Renal cortical epithelial cell (primary cell): Measurements from ENCODE around the gene NUP210. TPM values are rescaled to one million over a fixed set of nuclear protein-coding genes. Genes with fewer than 3 reads are reported as not detected.

Source experiments
- DNase-seq: peaks from one replicate; pipeline ENCODE4 v3.0.0-alpha.2; 2011; ENCODE audit warnings: low read depth
- total RNA-seq: library from RNA; depleted of rRNA; stranded (reverse); fragments of >200 nt; gene quantifications from 2 replicates; pipeline ENCODE4 v1.2.3, GENCODE V29; 2014

The NUP210 gene
- total RNA-seq, 1 donor from 2014 or later = 3.6 TPM

DNA sequence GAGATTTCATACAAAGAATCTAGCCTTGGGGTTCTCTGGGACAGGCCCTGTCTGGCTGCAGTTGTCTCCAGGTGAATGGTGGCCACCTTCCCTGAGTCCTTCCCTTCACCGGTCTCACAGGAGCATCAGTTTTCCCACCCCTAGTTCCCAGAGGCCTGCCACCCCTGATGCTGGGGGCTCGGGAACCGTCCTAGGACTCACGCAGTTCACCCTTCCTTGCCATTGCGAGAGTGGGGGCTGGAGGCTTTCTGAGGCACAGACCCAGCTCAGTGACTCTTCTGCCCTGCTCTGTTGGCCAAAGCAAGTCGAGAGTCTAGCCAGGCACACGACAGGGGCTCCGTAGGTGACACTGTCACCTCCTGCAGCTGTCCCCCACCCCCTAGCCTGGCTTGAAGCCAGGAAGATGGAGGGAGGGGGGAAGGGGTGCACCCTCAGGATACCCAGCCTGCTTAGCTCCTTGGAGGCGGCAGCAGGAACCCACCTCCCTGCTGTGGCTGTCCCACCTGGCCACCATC is 130.3 kb downstream of the NUP210 start:
- DNase-seq = no peak

DNA sequence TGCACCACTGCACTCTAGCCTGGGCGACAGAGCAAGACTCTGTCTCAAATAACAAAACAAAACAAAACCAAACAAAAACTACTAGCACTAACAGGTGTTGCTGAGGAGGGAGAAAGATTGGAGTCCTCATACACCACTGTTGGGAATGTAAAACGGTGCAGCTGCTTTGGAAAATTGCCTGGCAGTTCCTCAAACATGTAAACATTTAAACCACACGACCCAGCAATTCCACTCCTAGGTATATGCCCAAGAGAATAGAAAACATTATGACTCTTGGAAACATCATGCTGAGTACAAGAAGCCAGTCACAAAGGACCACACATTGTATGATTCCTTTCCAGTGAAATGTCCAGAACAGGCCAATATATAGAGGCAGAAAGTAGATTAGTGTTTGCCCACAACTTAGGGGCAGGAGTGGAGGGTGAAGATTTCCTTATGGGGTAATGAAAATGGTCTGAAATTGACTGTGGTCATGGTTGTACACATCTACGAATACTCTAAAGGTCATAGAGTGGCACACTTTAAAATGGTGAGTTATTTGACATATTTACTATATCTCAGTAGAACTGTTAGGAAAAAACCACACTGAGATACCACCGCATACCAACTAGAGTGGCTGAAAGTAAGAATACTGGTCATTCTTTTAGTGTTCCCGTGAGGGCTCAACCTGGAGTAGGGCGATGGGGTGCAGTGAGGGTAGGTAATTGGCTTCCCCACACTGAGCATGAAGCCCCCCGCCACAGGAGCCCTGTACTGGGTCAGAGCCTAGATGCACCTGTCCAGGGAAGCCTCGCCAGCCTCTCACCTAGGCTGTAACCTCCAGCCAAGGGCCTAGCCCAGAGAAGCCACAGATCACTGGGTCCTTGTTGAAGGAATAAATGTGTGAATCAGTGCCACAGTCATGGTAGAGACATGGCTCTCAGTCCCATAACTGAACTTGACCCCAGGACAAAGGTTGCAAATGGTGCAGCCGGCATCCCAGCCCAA is 131.1 kb downstream of the NUP210 start:
- DNase-seq = no peak

DNA sequence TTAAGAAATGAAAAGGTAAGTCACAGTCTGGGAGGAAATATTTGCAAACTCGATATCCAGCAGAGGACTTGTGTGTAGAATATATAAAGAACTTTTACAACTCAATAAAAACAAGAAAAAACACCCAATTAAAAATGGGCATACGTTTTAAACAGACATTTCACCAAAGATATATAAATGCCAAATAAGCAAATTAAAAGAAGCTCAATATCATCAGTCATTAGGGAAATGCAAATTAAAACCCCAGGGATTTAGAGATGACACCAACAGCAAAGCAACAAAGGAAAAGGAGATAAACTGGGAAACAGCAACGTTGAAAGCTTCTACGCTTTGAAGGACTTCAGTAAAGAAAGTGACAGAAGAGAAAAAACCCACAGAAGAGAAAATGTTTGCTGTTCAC is 132.3 kb downstream of the NUP210 start:
- DNase-seq = no peak

DNA sequence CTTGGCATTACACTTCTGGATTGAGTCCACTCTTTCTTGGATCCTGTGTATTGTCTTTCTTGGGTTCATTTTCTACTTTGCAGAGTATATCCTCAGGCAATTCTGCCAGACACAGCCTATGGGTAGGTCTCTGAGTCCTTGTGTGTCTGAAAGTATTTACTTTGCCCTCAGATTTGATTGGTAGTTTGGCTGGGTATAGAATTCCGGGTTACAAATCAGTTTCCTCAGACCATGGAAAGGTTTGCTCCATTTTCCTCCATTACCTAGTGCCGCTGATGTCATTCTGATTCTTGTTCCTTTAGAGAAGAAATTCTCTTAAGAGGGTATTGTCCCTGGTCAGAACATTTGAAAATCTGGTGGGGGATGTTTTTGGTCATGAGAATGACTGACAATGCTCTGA is 133.2 kb downstream of the NUP210 start:
- no peak for DNase-seq

DNA sequence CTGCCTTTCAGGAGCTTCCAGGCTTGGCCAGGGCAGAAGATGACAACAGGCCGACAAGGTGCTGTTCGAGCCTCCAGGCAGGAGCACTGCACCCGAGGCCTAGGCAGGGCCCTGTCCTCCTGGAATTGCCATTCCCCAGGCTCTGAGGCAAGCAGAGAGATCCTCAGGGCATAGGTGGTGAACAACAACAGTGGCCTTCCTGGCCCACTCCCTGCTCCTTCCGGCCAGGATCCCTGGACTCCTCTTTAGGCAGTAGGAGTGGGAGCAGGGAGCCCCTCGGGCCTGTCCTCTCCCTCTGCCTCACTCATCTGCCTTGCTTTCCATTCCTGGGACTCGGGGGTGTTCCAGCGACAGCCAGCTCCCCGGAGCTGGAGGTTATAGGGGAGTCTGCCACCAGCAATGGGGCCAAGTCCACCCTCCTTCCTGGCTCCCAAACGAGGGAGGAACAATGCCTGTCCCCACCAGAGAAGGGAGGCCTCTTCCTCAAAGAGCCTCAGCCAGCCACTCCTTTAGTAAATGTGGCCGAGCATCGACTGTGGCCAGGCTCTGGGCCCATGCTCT is 135.0 kb downstream of the NUP210 start:
- DNase-seq = no peak

DNA sequence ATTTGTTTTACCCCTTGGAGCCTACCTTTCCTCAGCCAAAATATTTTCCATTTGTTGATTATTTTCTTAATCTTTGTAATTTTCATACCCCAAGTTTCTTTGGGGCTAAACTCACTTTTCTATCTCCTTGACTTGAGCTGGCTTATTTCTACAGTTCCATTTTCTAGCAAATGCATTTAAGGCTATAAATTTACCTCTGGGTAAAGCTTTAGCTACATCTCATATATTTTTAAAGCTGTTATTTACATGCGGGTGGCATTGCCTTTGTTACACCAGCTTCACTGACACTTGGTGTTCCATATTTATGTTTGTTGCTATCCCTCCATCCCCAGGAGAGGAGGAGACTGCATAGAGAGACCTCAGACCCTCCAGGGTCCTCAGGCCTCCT is 136.3 kb downstream of the NUP210 start:
- no peak for DNase-seq

DNA sequence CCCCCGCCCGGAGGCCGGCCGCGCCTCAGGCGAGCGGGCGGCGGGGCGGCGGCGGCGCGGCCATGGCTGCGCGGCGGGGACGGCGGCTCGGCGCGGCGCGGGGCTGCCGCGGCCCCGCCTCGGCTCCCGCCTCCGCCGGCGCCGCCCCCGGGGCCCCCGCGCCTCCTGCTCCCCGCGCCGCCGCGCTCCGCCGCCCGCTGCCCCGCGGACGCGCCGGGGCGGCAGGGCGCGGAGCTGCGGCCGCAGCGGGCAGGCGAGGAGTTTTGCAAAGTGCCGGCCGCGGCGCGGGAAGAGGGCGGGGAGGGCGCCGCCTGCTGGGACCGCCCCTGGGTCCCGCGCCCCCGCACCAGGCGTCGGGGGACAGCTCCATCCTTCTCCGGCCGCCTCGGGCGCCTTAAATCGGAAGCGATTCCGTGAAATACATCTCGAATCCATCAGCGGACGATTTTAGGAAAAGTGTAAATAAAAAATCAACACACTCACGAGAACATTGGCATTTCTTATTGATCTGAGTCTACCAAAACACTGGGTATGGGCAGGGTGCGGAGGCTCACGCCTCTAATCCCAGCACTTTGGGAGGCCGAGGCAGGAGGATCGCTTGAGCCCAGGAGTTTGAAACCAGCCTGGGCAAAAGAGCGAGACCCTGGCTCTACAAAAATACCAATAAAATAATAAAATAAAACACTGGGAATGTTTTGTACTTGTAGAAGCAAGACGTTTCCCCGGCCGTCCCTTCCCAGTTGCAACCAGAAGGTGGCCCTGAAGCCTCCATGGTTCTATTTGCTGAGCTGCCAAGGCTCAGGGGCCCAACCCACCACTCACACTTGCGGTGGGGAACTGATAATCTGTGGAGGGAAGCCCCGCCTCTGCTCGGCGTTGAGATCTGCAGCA is 136.9 kb downstream of the NUP210 start:
- no peak for DNase-seq

DNA sequence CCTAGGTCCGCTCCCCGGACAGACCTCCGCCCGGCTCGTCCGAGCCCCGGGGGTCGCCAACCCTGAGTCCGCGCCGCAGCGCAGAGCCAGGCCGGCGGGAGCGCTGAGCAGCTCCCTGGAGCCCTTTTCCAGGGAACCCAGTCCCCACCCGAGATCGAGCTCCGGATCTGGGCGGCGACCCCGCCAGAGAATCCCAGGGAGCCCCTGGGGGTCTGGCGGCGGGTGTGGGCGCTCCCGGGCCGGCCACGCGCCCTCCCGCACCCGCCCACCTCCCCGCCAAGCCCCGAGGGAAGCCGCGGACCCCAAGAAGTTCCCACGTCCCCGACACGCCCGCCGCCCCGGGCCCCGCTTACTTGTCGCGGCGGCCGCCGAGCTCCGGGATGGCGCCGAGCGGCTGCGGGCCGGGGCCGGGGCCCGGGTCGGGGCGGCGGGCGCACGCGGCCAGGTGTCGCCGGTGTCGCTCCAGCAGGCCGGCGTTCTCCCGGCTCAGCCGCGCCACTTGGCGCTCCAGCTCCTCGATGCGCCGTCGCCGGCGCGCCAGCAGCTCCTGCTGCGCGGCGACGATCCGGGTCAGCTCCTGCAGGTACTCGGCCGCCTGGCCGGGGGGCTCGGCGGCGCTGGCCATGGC is 137.7 kb downstream of the NUP210 start:
- no peak for DNase-seq

DNA sequence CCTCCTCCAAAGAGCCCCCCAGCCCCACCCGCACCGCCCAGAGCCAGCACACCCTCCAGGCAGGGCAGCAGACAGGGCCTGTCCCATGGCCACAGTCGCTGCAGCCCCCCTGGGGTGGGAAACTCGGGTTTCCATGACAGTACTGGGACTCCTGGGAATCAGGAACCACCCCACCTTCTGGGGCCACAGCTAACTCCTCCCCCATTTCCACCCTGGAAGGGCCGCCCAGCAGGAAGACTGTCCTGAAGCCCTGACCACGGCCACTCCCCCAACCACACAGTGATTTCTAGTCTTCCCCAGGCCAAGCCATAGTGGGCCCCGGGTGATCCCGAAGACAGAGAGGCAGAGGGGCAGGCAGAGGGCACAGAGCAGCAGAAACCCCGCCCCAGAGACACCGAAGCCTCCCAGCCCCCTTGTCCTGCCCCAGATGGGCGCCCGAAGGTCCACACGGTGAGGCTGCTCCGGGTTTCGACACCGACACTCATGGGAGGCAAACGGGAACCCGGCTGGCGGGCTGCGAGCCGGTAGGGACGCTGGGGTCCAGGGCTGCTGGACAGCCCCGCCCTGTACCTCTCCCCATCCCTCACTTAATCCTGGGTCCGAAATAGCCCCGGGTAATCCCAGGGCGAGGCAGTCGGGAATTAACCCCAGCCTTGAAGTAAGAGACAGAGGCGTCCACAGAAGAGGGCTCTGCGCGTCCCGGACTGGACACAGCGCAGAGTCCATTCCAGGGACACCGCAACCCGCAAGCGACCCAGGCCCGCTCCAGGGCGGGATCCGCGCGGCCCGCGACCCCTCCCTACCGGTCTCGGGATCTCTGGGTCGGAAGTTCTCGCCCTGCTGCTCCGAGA is 138.4 kb downstream of the NUP210 start:
- peak; percentile 29 for DNase-seq

DNA sequence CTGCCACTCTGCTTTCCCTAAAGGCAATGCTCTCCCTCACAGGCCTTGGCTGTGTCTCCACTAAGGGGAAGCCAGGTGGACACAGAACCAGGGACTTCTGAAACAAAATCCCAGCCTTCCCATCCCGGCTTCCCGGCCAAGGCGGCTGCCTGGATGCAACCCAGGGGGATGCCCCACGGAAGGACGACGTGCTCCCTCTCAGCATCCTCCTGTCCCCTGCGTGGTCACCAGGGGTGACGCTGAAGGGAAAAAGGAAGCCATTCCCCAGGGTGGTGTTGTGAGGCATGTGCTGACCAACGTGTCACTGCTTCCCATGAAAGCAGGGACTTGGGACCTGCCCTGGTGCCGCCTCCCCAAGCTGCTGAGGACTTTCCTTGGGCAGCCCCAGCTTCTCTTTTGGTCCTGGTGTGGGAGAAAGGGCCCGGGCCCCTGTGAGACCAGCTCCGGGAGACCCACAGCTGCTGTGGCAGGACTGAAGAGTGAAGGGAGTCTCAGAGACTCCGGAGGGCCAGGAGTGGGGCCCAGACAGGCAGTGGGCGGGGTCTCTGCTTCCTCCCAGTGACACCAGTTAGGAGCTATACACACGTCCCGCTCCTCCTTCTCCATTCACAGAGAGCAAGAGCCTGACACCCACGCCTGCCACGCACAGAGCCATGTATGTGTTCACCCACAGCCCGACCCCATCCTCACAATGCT is 139.2 kb downstream of the NUP210 start:
- no peak for DNase-seq

DNA sequence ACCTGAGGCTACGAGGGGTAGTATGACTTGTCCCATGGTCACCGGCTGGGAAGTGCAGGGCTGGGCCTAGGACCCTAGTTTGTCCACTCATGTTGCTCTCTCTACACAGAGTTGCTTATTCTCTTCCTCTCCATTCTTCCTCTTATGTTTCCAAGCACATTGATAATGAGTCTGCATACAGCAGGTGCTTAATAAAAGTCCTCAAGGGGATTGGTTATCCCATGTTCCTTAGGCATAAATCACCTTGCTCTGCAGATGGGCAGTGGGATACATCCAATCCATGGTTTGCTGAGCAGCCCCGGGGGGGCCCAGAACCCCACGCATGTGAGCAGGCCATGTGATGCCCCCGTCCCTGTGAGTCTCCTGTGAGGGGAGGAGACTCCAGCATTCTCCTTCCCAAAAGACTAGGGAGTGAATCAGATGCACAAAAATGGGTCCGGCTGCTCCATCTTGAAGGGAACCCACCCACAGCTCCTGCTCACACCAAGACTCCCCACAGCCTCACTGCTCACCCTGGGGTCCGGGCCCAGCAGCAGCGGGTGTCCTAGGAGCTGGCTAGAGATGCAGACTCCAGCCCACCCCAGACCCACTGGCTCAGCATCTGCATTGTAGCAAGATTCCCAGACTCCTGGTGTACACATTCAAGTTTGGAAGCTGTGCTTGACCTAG is 139.9 kb downstream of the NUP210 start:
- DNase-seq = no peak

DNA sequence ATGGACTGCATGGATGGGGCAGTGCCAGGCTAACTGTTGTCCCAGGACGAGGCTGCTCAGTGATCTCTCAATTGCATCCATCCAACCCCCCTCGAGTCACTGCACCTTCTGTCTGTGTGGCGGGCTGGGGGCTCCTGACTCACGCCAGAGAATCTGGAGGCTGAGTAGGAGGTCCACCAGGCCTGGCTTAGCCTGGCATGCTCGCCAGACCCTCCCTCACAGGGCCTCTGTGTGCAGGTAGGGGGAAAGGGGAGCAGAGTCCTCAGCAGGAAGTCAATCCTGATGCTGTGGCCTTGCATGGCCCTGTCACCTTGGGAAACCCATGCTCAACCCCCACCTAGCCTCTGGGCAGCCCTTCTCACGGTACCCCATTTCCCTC is 140.6 kb downstream of the NUP210 start:
- no peak for DNase-seq

DNA sequence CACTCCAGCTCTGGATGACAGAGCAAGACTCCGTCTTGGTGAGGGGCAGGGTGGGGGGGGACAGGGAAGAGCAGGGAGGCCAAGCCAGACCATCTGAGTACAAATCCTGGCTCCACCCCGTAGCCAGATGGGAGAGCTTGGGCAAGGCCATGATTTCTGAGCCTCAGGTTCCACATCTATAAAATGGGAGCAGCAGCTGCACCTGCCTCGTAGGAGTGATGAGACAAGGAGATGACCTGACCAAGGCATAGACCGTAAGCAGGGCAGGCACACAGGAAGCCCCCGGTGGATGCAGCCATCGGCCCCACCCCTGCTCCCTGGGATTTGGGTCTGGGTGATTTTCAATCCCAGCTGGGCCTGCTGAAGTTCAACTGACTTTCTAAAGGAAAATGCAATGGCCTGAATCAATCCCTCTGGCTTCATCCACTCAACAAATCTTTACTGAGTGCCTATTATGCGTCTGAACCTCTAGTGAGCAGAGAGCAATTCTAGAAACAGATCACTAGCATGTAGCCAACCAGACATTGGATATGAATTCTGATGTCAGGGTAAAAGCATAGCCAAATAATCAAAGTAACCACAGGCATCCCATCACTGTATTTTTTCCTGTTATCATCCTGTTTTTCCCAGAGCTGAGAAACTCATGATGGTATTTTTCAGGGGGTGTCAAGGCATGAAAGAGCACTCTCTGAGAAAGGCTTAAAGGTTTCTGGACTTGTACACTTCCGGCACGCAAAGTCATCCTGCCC is 141.2 kb downstream of the NUP210 start:
- no peak for DNase-seq

DNA sequence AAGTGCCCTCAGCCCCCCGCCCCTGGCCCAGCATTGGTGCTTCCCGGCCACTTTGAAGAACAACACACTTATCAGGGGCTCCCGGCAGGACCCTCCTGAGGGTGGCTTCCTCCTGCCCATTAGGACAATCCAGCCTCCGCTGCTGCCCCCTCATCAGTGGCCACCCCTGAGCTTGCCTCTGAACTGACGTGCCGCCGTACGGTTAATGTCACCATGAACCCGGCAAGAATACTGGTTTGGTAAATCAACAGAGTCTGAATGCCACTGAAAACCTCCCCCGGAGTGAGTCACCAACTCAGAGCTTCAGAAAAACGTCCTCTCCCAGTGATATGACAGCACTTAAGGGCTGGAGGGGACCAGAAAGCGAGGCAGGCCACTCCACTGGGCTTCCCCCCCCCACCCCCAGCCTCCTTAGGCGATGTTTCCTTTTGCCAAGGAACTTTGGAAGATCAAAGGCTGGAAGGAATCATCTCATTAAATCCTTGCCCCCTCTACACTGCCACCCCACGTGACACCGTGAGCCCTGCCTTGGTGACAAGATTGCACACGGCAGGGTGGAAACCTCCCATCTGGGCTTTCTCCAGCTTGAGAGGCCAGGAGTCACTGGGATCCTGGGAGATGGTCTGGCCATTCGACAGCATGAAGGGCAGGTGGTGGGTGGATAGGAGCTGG is 142.1 kb downstream of the NUP210 start:
- DNase-seq = peak; percentile 61

DNA sequence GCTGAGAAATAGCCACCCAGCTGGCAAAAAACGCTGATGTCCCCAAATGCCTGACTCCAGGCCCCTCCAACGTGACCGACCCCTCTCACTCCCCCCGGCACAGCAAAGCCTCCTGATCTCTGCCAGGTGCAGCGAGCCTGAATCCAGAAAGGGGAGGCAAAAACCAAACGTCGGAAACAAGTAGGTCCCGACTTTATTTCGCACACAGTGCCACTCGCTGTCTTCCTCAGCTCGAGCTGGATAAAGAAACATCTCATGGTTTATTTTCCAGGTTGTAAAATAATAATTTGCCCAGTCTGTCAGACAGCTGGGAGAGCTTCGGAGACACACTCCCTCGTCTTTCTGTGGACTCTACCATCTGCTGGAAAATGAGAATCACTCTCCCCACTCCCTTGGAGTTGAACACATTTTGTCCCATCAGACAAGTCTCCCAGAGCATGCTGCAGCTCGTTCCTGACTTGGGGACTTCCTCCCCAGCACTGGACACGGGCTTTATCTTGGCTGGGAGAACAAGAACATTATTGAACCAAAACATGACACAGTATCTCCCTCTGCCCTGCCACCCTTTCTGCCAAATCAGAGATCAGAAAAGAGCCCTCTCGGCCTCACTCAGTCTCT is 142.8 kb downstream of the NUP210 start:
- DNase-seq = no peak

DNA sequence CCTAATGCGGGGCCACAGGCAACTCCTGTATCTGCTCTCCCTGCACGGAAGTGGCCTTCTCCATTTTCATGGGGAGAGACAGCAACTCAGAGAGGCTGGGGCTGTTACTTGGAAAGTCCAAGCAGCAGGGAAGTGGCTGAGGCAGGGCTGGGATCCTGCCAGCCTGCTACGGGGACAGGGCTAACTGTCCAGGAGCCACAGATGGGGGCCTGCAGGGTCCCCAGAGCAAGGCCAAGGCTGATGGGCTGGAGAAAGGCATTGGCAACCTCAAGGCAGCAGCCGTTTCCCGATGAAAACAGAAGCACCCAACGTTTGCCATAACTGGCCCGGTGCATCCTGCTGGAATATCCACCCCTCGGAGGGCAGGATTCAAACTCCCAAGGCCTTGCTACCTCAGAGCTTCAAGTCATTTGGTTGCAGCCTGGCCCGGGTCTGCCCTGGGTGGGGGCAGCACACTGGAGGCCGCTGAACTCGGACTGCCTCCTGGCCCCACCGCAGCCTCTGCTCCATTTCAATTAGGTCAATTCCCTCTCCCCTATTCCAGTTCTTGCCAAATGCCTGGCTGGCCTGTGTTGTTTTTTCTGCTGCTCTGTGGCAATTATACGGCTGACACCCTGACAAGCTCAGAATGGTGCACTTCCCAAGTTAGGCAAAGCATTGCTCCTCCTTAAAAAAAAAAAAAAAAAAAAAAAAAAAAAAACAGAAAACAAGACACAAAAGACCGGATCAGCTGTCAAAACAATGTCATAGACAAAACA is 143.5 kb downstream of the NUP210 start:
- DNase-seq = no peak

DNA sequence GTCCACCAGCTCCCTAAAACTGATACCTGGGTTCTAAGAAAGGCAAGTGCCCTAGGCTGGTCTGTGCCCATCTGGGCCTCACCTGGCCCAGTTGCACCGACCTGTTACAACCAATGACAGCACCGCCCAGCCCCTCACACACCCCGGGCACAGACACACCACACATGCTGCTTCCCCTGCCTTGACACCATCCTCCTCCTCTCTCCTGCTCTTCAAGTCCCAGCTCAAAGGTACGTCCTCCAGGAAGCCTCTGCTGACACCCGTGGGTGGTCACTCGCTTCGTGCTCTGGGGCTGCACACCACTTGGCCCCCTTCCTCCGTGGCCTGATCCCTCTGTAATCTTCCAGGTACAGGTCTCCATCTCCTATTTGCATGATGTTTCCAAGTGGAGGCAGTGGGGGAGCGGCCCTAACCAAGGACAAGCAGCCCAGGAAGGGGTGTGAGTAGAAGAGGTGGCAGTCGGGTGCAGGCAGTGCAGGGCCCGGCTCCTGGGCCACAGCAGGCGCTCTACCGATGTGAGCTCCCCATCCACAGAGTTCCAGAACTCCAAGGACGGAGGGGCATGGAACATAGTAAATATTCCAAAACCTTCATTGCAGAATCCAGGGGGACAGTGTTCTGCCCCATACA is 144.6 kb downstream of the NUP210 start:
- DNase-seq = no peak
